Activated naive CD4-positive, alpha-beta T cell (primary cell): ENCODE data around the gene FGF12.

ENCODE experiments used
- DNase-seq, 4 experiments: peaks; one replicate each; lab custom pipeline; 2025; lab: John Stamatoyannopoulos, UW

Gene FGF12

GRCh38 chr3:192188218-192188835, 539.0 kb downstream of the FGF12 start:
- peak in 1 of 4 experiments; percentile 5 for DNase-seq

DNA sequence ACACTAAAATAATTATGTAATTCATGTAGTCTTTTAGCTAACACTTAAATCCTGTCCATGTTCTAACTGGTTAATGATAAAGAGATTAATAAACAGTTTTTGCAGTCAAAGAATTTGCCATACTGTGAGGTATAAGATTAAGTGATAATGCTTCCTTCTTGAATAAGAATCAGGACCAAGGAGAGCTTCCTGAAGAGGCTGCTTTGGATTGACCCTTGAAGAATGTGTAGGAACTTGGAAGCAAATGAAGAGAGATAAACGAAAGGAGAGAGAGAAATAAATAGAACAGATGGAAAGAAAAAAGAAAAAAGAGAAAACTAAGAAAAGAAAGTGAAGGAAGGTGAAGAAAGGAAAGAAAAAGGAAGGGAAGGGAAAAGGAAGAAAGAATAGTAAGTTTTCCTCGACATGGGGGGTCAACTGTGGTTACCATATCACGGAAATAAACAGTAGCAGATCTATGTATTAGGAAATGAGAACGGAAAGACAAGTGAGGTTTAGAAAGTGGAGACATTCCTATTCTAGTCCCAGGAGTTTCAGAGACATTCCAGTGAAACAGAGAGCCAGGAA, 539.8 kb downstream of the FGF12 start:
- DNase-seq: no peak

DNA sequence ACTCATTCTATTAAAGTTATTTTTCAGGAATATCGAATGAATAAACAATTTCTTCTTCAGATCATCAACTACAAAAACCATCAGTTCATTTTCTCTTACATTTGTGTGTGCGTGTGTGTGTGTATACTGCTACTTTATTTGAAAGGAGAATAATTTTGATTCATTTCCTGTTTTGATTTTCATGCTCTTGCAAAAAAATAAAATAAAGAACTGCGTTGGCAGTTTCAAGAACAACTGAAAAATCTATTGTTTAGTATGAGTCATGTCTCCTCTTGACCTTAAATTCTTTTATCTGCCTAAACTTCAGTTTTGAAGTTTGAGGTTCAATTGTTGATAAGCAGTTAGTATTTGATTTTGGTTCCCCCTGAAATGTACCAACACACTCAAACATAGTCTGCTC, 540.8 kb downstream of the FGF12 start:
- no peak for DNase-seq

DNA sequence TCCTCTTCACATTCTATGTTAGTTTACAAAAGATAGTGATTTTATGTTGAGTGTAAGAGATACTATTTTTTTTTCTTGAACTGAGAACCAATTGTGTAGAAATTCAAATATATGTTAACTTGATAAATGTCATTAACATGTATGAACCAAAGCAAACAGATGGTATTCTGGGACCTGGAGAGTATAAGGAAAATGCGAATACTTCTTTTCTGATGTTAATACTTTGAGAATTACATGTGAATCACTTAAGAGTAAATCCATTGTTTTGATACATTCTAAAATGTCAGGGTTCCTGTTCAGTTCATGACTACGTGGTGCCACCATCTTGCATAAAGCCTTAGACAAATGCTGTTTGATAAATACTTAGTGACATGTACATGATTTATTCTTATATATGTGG, 541.3 kb downstream of the FGF12 start:
- DNase-seq: no peak

DNA sequence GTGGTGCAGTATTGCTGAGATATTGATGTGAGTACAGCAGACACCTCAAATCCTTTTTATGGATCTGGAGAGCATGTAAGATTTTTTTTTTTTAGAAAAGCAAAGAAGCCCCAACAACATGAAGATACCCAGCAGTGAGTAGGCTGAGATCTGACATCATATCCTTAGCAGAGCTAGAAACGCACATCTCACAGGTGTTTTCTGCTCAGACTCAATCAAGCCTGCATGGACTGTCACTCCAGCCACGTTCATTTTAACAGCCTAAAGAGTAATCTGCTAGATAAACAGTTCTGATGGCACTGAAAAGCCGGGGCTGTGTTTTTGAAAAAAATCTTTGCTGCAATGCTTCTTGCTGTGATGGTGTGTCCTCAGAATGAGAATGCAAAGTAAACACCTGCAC, 544.2 kb downstream of the FGF12 start:
- DNase-seq: no peak

- DNase-seq: no peak
Measured at GRCh38 chr3:192181151-192181550, 546.2 kb downstream of the FGF12 start.

DNA sequence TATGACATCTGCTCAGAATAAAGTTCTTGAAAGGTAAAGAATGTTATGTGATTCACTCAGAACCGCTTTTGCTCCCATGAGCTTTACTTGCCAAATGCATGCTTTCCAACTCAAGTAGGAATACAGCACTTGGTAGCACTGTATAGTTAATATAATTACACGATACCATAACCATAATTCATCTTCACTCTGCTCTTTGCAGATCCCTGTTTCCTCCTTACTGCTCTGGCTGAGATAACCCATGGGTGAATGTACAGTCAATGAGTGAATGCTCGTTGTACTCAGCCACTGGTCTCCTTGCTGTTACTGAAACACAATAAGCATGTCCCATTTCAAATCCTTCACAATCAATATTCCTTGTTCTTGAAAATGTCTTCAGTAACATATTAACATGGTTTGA, 550.0 kb downstream of the FGF12 start:
- DNase-seq: no peak

DNA sequence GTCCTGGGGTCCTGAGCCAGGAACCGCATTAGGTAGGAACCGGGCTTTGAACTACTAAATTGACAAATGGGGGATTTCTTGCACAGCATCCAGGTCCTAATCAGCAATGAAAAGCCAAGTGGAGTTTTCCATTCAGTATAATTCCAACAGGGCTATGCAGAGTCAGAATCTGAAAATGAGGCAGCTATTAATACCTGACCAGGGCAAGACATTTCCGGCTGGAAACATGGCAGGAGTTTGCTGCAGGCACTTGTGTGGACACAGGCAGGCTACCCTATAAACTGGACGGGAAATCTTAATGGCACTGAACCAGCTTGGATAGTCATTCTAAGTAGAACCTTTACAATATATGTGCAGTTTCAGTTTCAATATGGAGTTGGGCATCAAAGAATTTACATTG, 553.1 kb downstream of the FGF12 start:
- DNase-seq: no peak

GRCh38 chr3:192171213-192171612, 556.1 kb downstream of the FGF12 start:
- no peak for DNase-seq

- DNase-seq: no peak
Measured at GRCh38 chr3:192170659-192171058, 556.7 kb downstream of the FGF12 start.

DNA sequence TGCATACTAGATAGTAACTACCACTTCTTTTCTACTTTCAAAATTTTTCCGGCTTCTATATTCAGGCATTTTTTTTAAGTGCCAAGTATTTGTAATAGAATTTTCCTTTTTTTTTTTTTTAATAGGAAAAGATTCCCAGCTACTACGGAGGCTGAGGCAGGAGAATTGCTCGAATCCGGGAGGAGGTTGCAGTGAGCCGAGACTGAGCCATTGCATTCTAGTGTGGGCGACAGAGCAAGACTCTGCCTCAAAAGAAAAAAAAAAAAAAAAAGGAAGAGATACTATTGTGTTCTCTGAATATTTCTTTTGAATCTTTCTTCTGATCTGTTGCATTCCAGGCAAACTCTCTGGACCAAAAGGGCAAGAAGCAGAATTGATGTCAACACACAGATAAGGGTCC, 557.3 kb downstream of the FGF12 start:
- no peak for DNase-seq

GRCh38 chr3:192169332-192169915, 557.9 kb downstream of the FGF12 start:
- DNase-seq: no peak

DNA sequence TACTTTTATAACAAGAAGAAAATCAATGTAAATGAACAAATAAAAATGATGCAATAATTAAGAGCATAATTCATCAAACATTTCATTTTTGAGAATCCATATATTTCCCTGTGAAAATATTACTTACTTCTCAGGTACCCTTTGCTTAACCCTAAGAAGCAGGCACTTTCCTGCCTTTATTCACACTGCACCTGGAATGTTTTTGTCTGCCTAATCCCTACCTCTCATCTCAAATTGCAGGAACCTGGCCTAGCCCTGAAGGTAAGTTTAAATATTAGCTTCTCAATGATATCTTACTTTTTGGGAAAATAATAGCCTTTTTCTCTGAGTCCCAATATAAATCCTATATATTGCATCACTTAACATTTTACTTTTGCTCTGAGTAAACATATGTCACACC, 559.1 kb downstream of the FGF12 start:
- no peak for DNase-seq

DNA sequence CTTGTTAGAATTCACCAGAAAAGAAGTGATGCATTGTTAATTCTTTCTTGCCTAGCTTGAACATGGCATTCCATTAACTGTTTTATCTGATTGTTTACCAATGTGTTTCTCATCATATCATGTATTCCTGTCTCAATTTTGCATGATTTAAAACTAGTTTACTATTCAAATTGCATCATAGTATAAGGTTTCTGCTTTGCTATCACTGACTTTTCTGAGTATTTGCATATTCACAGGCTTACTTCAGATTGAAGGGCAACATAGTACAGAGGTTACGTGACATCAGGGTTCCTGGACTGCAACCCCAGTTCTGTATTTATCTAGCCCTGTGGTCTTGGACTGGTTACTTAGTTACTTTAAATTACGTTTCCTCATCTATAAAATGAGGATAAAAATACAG, 561.8 kb downstream of the FGF12 start:
- no peak for DNase-seq

DNA sequence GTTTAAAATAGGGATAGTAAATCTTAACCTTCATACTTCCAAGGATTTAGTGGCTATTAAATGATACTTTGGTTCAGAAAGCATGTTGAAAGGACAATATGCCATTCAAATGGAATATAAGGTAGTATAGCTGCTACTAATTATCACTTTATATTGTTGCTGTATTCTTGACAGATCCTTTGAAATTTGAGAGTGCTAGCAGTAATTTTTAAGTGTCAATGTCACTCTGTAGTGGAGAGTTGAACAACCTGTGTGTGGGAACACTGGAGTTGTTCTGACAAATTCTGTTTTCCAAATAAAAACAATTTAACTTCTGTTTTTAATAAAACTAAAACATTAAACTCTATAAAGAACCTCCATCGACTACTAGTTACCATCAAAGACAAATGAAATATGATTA, 565.7 kb downstream of the FGF12 start:
- no peak for DNase-seq

DNA sequence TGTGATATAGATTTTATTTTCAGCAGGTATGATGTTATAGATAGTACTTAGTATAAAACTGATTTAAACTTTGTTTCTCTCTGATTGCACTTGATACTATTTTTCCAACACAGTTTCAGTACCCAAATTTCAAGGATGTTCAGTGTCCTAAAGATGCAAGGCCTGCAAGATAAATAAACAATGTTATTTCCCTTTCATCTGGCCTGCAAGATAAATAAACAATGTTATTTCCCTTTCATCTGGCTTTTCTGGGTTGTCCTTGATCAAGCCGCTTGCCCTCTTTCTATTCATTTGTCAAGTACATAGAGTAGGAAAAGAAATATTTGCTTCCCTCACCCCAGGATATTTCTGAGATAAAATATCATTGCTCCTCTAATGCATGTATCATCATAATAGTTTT, 571.0 kb downstream of the FGF12 start:
- no peak for DNase-seq

GRCh38 chr3:192155194-192155593, 572.1 kb downstream of the FGF12 start:
- no peak for DNase-seq

- DNase-seq: no peak
Measured at GRCh38 chr3:192133271-192133670, 594.1 kb downstream of the FGF12 start.

DNA sequence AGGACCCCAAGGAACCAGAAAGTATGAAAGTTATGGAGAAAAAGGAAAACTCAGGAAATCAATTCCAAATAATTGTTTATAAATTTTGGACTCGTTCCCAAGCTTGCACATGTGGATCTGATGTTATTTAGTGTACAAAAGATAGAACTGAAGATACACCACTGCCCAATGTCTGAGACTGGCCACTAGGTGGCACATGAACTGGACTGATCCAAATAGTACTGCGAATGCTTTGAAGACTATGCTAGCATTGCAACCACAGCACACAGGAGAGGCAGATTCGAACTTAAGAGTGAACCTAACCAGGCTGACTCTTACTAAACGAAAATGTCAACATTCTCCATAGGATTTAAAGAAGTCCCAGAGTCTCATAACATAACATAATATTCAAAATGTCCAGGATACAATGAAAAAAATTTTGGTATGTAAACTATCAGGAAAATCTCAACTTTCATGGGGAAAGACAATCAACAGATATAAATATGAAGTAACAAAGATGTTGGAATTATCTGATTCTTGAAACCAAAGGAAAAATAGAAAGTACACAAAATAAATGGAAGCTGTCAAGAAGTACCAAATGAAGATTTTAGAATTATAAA, 596.7 kb downstream of the FGF12 start:
- no peak for DNase-seq

DNA sequence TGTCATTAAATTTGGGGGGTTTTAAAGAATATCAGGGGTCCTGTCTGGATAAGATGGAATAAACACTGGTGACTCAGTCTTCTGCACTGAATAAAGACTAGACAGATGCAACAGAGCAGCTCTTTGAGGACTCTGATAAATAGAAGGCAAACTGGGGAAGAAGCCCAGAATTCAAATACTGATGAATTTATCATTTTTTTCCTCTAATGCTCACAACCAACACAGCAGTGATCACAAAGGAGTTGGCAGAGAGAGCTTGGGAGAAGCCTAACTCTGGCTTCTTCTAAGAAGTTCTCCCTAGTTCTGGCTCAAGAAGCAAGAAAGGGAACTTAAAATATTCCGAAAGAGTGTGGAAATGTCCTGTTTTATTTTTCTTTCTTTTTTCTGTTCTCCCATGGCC, 597.8 kb downstream of the FGF12 start:
- no peak for DNase-seq

GRCh38 chr3:192128922-192129321, 598.4 kb downstream of the FGF12 start:
- DNase-seq: no peak

DNA sequence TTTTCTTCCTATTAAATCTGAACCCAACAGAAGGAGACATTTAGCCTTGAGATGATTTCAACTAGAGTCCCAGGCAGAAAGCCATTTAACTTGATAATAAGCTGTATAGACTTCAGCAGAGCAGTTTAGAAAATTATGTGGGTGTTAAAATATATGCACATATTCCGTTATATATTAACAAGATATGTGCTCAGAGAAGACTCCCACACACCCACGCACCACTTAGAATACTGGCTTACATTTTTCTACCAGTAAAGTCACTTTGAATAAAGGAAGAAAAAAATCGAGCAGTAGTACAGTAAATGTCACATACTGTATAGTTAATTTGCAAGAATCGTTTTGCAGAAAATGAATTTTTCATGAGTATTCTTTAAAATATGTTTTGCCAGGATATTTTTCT, 599.3 kb downstream of the FGF12 start:
- DNase-seq: no peak

DNA sequence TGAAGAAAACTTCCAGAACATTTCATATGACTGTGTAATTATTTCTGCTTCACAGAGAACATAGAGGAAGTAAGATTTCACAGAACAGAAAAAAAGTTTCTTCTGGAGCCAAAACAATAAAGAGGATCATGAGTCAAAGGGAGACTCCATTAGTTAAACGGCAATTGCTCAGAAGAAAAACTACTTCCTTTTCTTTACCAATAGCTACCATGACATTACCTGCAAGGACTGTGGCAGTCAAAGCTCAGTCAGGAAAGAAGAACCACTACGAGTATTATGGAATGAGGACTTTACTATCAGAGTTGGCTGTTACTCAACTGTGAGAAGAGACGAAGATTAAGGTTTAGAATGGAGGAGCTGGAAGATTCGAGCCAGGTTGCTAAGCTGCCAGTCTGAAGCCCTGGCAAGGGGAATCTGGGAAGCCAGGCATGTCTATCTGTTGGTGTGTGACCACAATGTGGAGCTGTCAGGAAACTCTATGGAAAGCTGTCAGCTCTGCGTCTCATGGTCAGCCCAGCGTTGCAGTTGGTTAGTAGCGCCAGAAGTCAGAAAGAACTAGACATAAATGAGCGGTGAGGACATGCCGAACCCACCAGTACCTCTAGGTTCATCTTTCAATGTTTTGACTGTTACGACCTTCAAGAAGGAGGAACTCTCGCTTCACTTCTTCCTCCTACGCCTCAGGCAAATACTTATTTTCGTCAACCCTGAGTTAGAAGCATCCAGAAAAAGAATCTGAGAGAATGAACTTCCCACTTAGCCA, 604.3 kb downstream of the FGF12 start:
- DNase-seq: no peak
